Coronary artery (tissue), 2 donors: Measurements from ENCODE around the gene MYO1E.

Source experiments
- DNase-seq: peaks from one replicate; pipeline ENCODE4 v3.0.0-alpha.2; 2017; ENCODE audit warnings: low spot score
- H3K27ac ChIP-seq, 2 donors: fragments of 200-600 bp; sonication (generic); one replicate each; pipeline ENCODE4 v1.5.1; 2016 to 2019
- H3K4me3 ChIP-seq: fragments of 200-600 bp; sonication (generic); 2 replicates; pipeline ENCODE4 v1.5.1; 2016; ENCODE audit warnings: mild to moderate bottlenecking, moderate library complexity
- CTCF ChIP-seq: fragments of 200-600 bp; sonication (generic); IDR thresholded peaks from one replicate; pipeline ENCODE4 v1.5.1; 2019; ENCODE audit warnings: antibody characterized with exemption

MYO1E gene

GRCh38 chr15:59352189-59352588, 20.5 kb downstream of the MYO1E start:
- TF ChIP-seq CTCF = no peak
- no peak for DNase-seq
- Histone ChIP-seq H3K4me3 (no peak overlapping the region), H3K27ac (no peak overlapping the region)

GRCh38 chr15:59350421-59350732, 22.3 kb downstream of the MYO1E start:
- TF ChIP-seq CTCF = no peak
- Histone ChIP-seq H3K4me3 (no peak overlapping the region), H3K27ac (peak overlapping the region; percentile 36 to 40)
- DNase-seq = no peak

GRCh38 chr15:59349680-59350420, 22.8 kb downstream of the MYO1E start:
- Histone ChIP-seq H3K4me3 (no peak overlapping the region), H3K27ac (peak overlapping the region; percentile 36 to 40)
- DNase-seq = no peak
- TF ChIP-seq CTCF = no peak

- no peak for TF ChIP-seq CTCF
- no peak for DNase-seq
- no peak overlapping the region for H3K27ac ChIP-seq
- no peak overlapping the region for H3K4me3 ChIP-seq
These were observed 24.8 kb downstream of the MYO1E start for GRCh38 chr15:59347915-59348314.

- TF ChIP-seq CTCF = no peak
- Histone ChIP-seq H3K27ac (no peak overlapping the region), H3K4me3 (no peak overlapping the region)
- DNase-seq = no peak
These were observed 25.7 kb downstream of the MYO1E start for GRCh38 chr15:59346951-59347350.

GRCh38 chr15:59345326-59345725, 27.3 kb downstream of the MYO1E start:
- Histone ChIP-seq H3K27ac (no peak overlapping the region), H3K4me3 (no peak overlapping the region)
- DNase-seq = no peak
- TF ChIP-seq CTCF = no peak

GRCh38 chr15:59344311-59344710, 28.4 kb downstream of the MYO1E start:
- no peak overlapping the region for H3K4me3 ChIP-seq
- DNase-seq = no peak
- no peak overlapping the region for H3K27ac ChIP-seq
- TF ChIP-seq CTCF = no peak
